Activated CD4-positive, alpha-beta T cell treated with anti-CD3 and anti-CD28 coated beads, Interleukin-2, amount 10 ng/mL, durations not matched to agents 7 days and 5 days (primary cell): ENCODE results near the gene DRGX. TPM values are rescaled to one million over a fixed set of nuclear protein-coding genes. Genes with fewer than 3 reads are reported as not detected.

Experiments
- CTCF ChIA-PET: fragments of 350-600 bp; sonication (Branson Sonifier 250); formaldehyde crosslinking; loops from one replicate; lab custom pipeline; 2021; ENCODE audit warnings: antibody characterized with exemption; lab: Charles Lee
- POLR2A ChIA-PET: fragments of 350-600 bp; sonication (Branson Sonifier 250); formaldehyde crosslinking; loops from one replicate; lab custom pipeline; 2021; ENCODE audit warnings: antibody characterized with exemption; lab: Charles Lee
- DNase-seq: peaks from one replicate; pipeline ENCODE4 v3.0.0-alpha.2; 2020
- H3K27ac Mint-ChIP-seq: one replicate; pipeline ENCODE4 v1.8.0; 2021; ENCODE audit warnings: mild to moderate bottlenecking, moderate library complexity, mixed read lengths
- H3K27me3 Mint-ChIP-seq: one replicate; pipeline ENCODE4 v1.8.0; 2021; ENCODE audit warnings: mixed read lengths
- H3K36me3 Mint-ChIP-seq: one replicate; pipeline ENCODE4 v1.8.0; 2021; ENCODE audit warnings: low read depth, mixed read lengths
- H3K4me1 Mint-ChIP-seq: one replicate; pipeline ENCODE4 v1.8.0; 2021; ENCODE audit warnings: mixed read lengths
- H3K4me3 Mint-ChIP-seq: one replicate; pipeline ENCODE4 v1.8.0; 2021; ENCODE audit warnings: mild to moderate bottlenecking, moderate library complexity, mixed read lengths
- H3K9me3 Mint-ChIP-seq: one replicate; pipeline ENCODE4 v1.8.0; 2021; ENCODE audit warnings: mixed read lengths
- total RNA-seq, 2 experiments: library from RNA; stranded (reverse); gene quantifications; one replicate each; pipeline ENCODE4 v1.2.3, GENCODE V29; 2021

The DRGX gene
- total RNA-seq, 2 experiments from 2014 or later = not detected

DNA sequence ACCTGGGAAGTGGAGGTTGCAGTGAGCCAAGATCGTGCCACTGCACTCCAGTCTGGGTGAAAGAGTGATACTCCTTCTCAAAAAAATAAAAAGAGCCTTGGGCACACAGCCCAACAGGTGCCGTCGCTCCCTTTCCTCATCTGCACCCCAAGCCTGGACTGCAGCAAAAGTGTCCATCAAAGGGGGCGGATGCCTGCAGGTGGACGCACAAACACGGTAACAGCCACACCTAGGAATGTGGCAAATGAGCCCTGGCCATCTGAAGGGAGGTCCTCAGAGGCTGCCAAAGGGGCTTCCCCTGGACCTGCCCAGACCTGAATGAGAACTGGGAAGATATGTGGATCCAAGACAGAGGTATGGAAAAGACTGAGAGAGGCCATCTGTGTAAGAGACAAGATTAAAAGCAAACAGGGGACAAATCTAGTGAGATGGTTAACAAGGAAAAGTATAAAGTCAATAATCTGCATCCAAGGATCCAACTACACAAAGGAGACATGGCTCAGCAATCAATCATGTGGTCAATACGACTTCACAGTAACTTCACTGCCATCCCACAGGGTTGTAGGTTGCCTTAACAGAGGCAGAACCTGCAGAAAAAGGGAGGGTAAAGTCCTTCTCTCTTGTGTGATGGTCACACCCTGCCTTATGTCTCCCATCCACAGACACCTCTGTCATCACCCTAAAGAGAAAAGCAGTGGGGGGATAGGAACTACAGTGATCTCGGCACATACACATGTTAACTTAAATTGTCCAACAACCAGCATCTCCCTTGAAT is 25.4 kb downstream of the DRGX start:
- no peaks in the 10 kb centered on the region for H3K4me1 Mint-ChIP-seq
- ChIA-PET CTCF (interaction anchor here (0.6 kb wide), 1 partner anchor 575 kb away, joined by 3 read pairs; no protein-coding TSS in a partner anchor), POLR2A (no interaction called here)
- H3K27me3 Mint-ChIP-seq = no peaks in the 10 kb centered on the region
- H3K4me3 Mint-ChIP-seq = no peak overlapping the region
- no peaks in the 10 kb centered on the region for H3K9me3 Mint-ChIP-seq
- no peak for DNase-seq
- H3K36me3 Mint-ChIP-seq = no peaks in the 10 kb centered on the region
- no peak overlapping the region for H3K27ac Mint-ChIP-seq

- no peak overlapping the region for H3K27ac Mint-ChIP-seq
- H3K4me1 Mint-ChIP-seq = no peaks in the 10 kb centered on the region
- no peak for DNase-seq
- H3K36me3 Mint-ChIP-seq = no peaks in the 10 kb centered on the region
- POLR2A ChIA-PET = no interaction called here
- no peak overlapping the region for H3K4me3 Mint-ChIP-seq
- no peaks in the 10 kb centered on the region for H3K27me3 Mint-ChIP-seq
- H3K9me3 Mint-ChIP-seq = no peaks in the 10 kb centered on the region
- CTCF ChIA-PET = interaction anchor here (0.7 kb wide), 1 partner anchor 463 kb away, joined by 3 read pairs; no protein-coding TSS in a partner anchor
Measured at GRCh38 chr10:49369216-49370162, 26.4 kb downstream of the DRGX start.

DNA sequence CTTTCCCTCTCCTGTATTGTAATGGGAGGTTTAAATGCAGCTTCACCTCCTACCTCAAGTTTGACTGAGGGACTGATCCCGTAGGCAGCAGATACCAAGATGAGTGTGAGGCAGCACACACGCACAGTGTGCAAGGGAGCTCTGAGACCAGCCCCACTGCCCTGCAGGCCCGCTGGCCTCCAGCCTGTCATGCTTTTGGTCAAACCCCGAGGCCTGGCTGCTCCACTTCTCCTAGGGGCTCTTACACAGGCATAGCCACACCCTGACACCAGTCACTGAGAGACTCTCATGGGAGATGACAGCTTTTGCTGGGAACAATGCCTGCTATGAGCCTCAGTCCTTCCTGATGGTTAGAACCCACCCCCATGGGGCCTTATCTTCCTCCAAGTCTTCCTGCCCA is 27.6 kb downstream of the DRGX start:
- H3K36me3 Mint-ChIP-seq = no peaks in the 10 kb centered on the region
- POLR2A ChIA-PET = no interaction called here
- no peaks in the 10 kb centered on the region for H3K9me3 Mint-ChIP-seq

GRCh38 chr10:49367600-49367999 is 28.3 kb downstream of the DRGX start:
- DNase-seq = no peak
- ChIA-PET CTCF (no interaction called here), POLR2A (no interaction called here)
- Mint-ChIP-seq H3K36me3 (no peaks in the 10 kb centered on the region), H3K27ac (no peak overlapping the region), H3K4me3 (no peak overlapping the region), H3K9me3 (no peaks in the 10 kb centered on the region), H3K4me1 (no peaks in the 10 kb centered on the region), H3K27me3 (no peaks in the 10 kb centered on the region)

More for the DNA sequence above, 27.6 kb downstream of the DRGX start:
- Mint-ChIP-seq H3K4me1 (no peaks in the 10 kb centered on the region), H3K27ac (no peak overlapping the region), H3K4me3 (no peak overlapping the region), H3K27me3 (no peaks in the 10 kb centered on the region)
- DNase-seq = no peak
- CTCF ChIA-PET = no interaction called here

GRCh38 chr10:49366460-49366859 is 29.4 kb downstream of the DRGX start:
- H3K27me3 Mint-ChIP-seq = no peaks in the 10 kb centered on the region
- ChIA-PET CTCF (no interaction called here), POLR2A (no interaction called here)

GRCh38 chr10:49365675-49366415 is 30.0 kb downstream of the DRGX start:
- no peak overlapping the region for H3K4me3 Mint-ChIP-seq
- no peaks in the 10 kb centered on the region for H3K9me3 Mint-ChIP-seq
- H3K27ac Mint-ChIP-seq = no peak overlapping the region
- DNase-seq = no peak
- POLR2A ChIA-PET = no interaction called here
- CTCF ChIA-PET = interaction anchor here (0.5 kb wide), 1 partner anchor 334 kb away, joined by 3 read pairs; no protein-coding TSS in a partner anchor
- H3K4me1 Mint-ChIP-seq = no peaks in the 10 kb centered on the region
- no peaks in the 10 kb centered on the region for H3K36me3 Mint-ChIP-seq
- H3K27me3 Mint-ChIP-seq = no peaks in the 10 kb centered on the region

More at GRCh38 chr10:49366460-49366859, 29.4 kb downstream of the DRGX start:
- no peaks in the 10 kb centered on the region for H3K9me3 Mint-ChIP-seq
- no peaks in the 10 kb centered on the region for H3K36me3 Mint-ChIP-seq
- H3K27ac Mint-ChIP-seq = no peak overlapping the region
- no peak overlapping the region for H3K4me3 Mint-ChIP-seq
- no peak for DNase-seq
- H3K4me1 Mint-ChIP-seq = no peaks in the 10 kb centered on the region

GRCh38 chr10:49365275-49365674 is 30.6 kb downstream of the DRGX start:
- no peak for DNase-seq
- Mint-ChIP-seq H3K9me3 (no peaks in the 10 kb centered on the region), H3K27me3 (no peaks in the 10 kb centered on the region), H3K4me1 (no peaks in the 10 kb centered on the region), H3K27ac (no peak overlapping the region), H3K4me3 (no peak overlapping the region), H3K36me3 (no peaks in the 10 kb centered on the region)
- CTCF ChIA-PET = no interaction called here
- POLR2A ChIA-PET = no interaction called here

DNA sequence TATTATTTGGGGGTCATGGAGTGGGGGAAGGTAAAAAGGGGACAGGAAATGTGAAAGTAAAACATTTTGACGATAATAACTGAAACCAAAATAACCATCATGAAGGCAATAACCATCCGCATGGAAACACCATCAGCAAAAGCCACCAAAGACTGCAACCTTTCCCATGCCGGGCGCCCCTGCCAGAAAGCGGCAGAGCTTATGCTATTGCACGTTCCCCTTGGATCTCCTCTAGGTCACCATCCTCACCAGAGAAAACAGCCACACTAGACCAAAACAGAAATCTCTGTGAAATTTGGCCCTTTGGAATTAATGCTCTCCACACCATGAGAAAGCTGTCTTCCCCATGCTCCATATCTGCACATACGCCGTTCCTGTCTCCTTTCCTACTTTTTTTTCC is 31.1 kb downstream of the DRGX start:
- DNase-seq = no peak
- H3K9me3 Mint-ChIP-seq = no peaks in the 10 kb centered on the region
- H3K4me3 Mint-ChIP-seq = no peak overlapping the region
- no peaks in the 10 kb centered on the region for H3K36me3 Mint-ChIP-seq
- no peaks in the 10 kb centered on the region for H3K27me3 Mint-ChIP-seq
- POLR2A ChIA-PET = no interaction called here
- CTCF ChIA-PET = no interaction called here
- no peak overlapping the region for H3K27ac Mint-ChIP-seq
- H3K4me1 Mint-ChIP-seq = no peaks in the 10 kb centered on the region

DNA sequence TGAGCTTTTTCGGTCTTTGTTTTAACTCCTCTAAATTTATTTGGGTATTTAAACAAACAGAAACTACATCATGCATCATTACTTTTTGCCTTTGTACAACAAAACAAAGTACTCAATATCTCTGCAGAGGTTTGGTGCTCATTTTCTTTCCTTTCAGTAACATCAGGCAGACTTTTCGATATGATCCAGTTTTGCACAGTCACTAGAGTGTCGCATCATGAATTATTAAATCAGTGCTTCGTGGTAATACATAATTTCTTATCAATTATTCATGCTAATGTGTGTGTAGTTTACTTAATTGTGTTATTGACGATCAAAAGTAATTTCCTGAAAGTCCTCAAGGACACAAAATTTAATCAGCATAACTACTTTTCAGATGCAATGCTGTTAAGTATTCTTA is 31.8 kb downstream of the DRGX start:
- ChIA-PET POLR2A (no interaction called here), CTCF (no interaction called here)
- no peak overlapping the region for H3K27ac Mint-ChIP-seq
- no peaks in the 10 kb centered on the region for H3K9me3 Mint-ChIP-seq
- H3K4me1 Mint-ChIP-seq = no peaks in the 10 kb centered on the region
- no peaks in the 10 kb centered on the region for H3K36me3 Mint-ChIP-seq
- H3K27me3 Mint-ChIP-seq = no peaks in the 10 kb centered on the region
- no peak for DNase-seq
- H3K4me3 Mint-ChIP-seq = no peak overlapping the region

GRCh38 chr10:49363309-49364031 is 32.4 kb downstream of the DRGX start:
- H3K4me3 Mint-ChIP-seq = no peak overlapping the region
- H3K27me3 Mint-ChIP-seq = no peaks in the 10 kb centered on the region
- ChIA-PET POLR2A (no interaction called here), CTCF (no interaction called here)
- no peaks in the 10 kb centered on the region for H3K36me3 Mint-ChIP-seq
- H3K4me1 Mint-ChIP-seq = no peaks in the 10 kb centered on the region
- DNase-seq = no peak
- H3K27ac Mint-ChIP-seq = no peak overlapping the region
- no peaks in the 10 kb centered on the region for H3K9me3 Mint-ChIP-seq

- H3K27ac Mint-ChIP-seq = no peak overlapping the region
- H3K36me3 Mint-ChIP-seq = no peaks in the 10 kb centered on the region
- ChIA-PET POLR2A (no interaction called here), CTCF (no interaction called here)
- no peaks in the 10 kb centered on the region for H3K9me3 Mint-ChIP-seq
- no peak overlapping the region for H3K4me3 Mint-ChIP-seq
- no peaks in the 10 kb centered on the region for H3K27me3 Mint-ChIP-seq
- no peaks in the 10 kb centered on the region for H3K4me1 Mint-ChIP-seq
- DNase-seq = no peak
Measured at GRCh38 chr10:49362596-49363260, 33.2 kb downstream of the DRGX start.
